Esophagus squamous epithelium (tissue), 4 donors: ENCODE data around the gene ANKRD11.

ENCODE experiments used
- POLR2A ChIP-seq, 4 donors: fragments of 450-650 bp; IDR thresholded peaks; one replicate each; pipeline ENCODE4 v1.6.1; 2017; ENCODE audit warnings: antibody characterized with exemption in 4 of 4, mild to moderate bottlenecking in 4 of 4, moderate library complexity in 3 of 4
- TF ChIP-seq, protein P1 (sequence below), 6 experiments: fragments of 450-650 bp in 4 of 6; fragments of 200-600 bp in 2 of 6; sonication (generic) in 2 of 6; IDR thresholded peaks; one replicate each; pipeline ENCODE4 v1.5.1; 2016 to 2019; ENCODE audit warnings: antibody characterized with exemption in 6 of 6, mild to moderate bottlenecking in 4 of 6, moderate library complexity in 4 of 6

DNA sequence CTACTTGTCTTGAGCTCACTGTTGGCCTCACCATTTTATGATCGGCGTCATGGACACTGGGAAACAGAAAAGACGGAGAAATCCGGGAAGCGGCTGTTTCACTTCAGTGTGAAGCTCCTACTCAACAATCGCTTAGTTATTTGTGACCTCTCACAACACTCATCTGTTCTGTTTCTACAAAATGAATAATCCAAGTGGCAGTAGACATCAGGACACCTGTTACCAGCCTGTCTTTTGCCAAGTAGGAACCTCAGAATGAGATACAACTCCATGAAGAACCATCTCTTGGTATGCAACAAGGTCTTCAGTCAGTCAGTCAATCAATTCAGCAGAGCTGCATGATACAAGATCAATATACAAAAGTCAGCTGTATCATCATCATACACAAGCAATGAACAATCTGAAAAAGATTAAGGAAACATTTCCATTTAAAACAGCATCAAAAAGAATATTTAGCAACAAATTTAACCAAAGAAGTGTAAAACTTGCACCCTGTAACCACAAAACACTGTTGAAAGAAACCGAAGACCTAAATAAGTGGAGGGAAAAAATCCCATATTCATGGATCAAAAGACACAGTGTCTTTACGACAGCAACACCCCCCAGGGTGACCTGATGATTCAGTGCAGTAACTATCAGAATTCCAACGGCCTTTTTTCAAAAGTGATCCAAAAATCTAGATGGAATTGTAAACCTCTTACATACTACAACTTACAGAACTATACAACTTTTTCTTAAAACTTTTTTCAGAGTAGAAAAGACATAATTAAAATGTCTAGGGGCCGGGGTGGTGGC lies 63.4 kb downstream of the ANKRD11 start:
- TF ChIP-seq, protein P1, sequence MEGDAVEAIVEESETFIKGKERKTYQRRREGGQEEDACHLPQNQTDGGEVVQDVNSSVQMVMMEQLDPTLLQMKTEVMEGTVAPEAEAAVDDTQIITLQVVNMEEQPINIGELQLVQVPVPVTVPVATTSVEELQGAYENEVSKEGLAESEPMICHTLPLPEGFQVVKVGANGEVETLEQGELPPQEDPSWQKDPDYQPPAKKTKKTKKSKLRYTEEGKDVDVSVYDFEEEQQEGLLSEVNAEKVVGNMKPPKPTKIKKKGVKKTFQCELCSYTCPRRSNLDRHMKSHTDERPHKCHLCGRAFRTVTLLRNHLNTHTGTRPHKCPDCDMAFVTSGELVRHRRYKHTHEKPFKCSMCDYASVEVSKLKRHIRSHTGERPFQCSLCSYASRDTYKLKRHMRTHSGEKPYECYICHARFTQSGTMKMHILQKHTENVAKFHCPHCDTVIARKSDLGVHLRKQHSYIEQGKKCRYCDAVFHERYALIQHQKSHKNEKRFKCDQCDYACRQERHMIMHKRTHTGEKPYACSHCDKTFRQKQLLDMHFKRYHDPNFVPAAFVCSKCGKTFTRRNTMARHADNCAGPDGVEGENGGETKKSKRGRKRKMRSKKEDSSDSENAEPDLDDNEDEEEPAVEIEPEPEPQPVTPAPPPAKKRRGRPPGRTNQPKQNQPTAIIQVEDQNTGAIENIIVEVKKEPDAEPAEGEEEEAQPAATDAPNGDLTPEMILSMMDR (IDR thresholded peaks at IDR 0.05) = no peak
- TF ChIP-seq POLR2A (IDR thresholded peaks at IDR 0.05) = no peak
